ENCODE results near the gene ATE1.
"Not testable (repeated sequence)": the region's sequence is repeated elsewhere in the genome, so short reads cannot be mapped to it uniquely, and the experiment has no call there.

ATE1 gene

GRCh38 chr10:121791761-121792160 lies 136.1 kb downstream of the ATE1 start:
- DNase-seq, result no peak

- DNase-seq, result no peak
Observed at GRCh38 chr10:121788717-121789116, 139.1 kb downstream of the ATE1 start.

- DNase-seq, result no peak
Observed at GRCh38 chr10:121788115-121788514, 139.7 kb downstream of the ATE1 start.

- no peak for DNase-seq
Observed at GRCh38 chr10:121787169-121787568, 140.7 kb downstream of the ATE1 start.

- no peak for DNase-seq
Observed at GRCh38 chr10:121783782-121784372, 144.0 kb downstream of the ATE1 start.

GRCh38 chr10:121781101-121781500 lies 146.7 kb downstream of the ATE1 start:
- DNase-seq, result no peak

GRCh38 chr10:121774813-121775212 lies 153.0 kb downstream of the ATE1 start:
- DNase-seq, result no peak

GRCh38 chr10:121774404-121774803 lies 153.4 kb downstream of the ATE1 start:
- no peak for DNase-seq

- DNase-seq, result no peak
Observed at GRCh38 chr10:121772884-121773283, 154.9 kb downstream of the ATE1 start.

- DNase-seq, result no peak
Observed at GRCh38 chr10:121772406-121772805, 155.4 kb downstream of the ATE1 start.

- no peak for DNase-seq
Observed at GRCh38 chr10:121771966-121772365, 155.9 kb downstream of the ATE1 start.

GRCh38 chr10:121766426-121766825 lies 161.4 kb downstream of the ATE1 start:
- no peak for DNase-seq

- no peak for DNase-seq
Observed at GRCh38 chr10:121765204-121765603, 162.6 kb downstream of the ATE1 start.

- DNase-seq, result no peak
Observed at GRCh38 chr10:121764233-121764942, 163.4 kb downstream of the ATE1 start.

GRCh38 chr10:121757241-121757640 lies 170.6 kb downstream of the ATE1 start:
- not testable (repeated sequence) for DNase-seq

- not testable (repeated sequence) for DNase-seq
Observed at GRCh38 chr10:121755496-121755895, 172.3 kb downstream of the ATE1 start.

GRCh38 chr10:121754666-121755065 lies 173.2 kb downstream of the ATE1 start:
- DNase-seq, result no peak

- peak in 1 of 51 donors; percentile 15 for DNase-seq
Observed at GRCh38 chr10:121753726-121754476, 173.9 kb downstream of the ATE1 start.

GRCh38 chr10:121751191-121751760 lies 176.6 kb downstream of the ATE1 start:
- no peak for DNase-seq

GRCh38 chr10:121747163-121747775 lies 180.6 kb downstream of the ATE1 start:
- no peak for DNase-seq

GRCh38 chr10:121741248-121741792 lies 186.5 kb downstream of the ATE1 start:
- no peak for DNase-seq

GRCh38 chr10:121740069-121740468 lies 187.8 kb downstream of the ATE1 start:
- no peak for DNase-seq

Measured in hypothalamus (tissue), 51 donors.